NCI-H2107 treated with DMSO at 0.1 percent for 48 hours (cell line): ENCODE measurements around the gene ERGIC1.
"Not testable (repeated sequence)": the region's sequence is repeated elsewhere in the genome, so short reads cannot be mapped to it uniquely, and the experiment has no call there.

Experiments used
- DNase-seq: peaks from one replicate; lab custom pipeline; 2025; ENCODE audit not compliant: unreplicated experiment; lab: John Stamatoyannopoulos, UW

The ERGIC1 gene

GRCh38 chr5:172877466-172878260 lies 43.6 kb downstream of the ERGIC1 start:
- DNase-seq = no peak

GRCh38 chr5:172878585-172878932 lies 44.5 kb downstream of the ERGIC1 start:
- no peak for DNase-seq

- DNase-seq = no peak
Measured at GRCh38 chr5:172878933-172879752, 45.1 kb downstream of the ERGIC1 start.

- no peak for DNase-seq
Measured at GRCh38 chr5:172881691-172882370, 47.8 kb downstream of the ERGIC1 start.

- no peak for DNase-seq
Measured at GRCh38 chr5:172883066-172883465, 49.0 kb downstream of the ERGIC1 start.

GRCh38 chr5:172885597-172886340 lies 51.7 kb downstream of the ERGIC1 start:
- DNase-seq = no peak

GRCh38 chr5:172886476-172886875 lies 52.4 kb downstream of the ERGIC1 start:
- no peak for DNase-seq

GRCh38 chr5:172886974-172887501 lies 53.0 kb downstream of the ERGIC1 start:
- DNase-seq = no peak

- DNase-seq = no peak
Measured at GRCh38 chr5:172887692-172888091, 53.6 kb downstream of the ERGIC1 start.

- no peak for DNase-seq
Measured at GRCh38 chr5:172890659-172891058, 56.6 kb downstream of the ERGIC1 start.

- DNase-seq = no peak
Measured at GRCh38 chr5:172891716-172892421, 57.8 kb downstream of the ERGIC1 start.

- no peak for DNase-seq
Measured at GRCh38 chr5:172892713-172893112, 58.7 kb downstream of the ERGIC1 start.

GRCh38 chr5:172894767-172895388 lies 60.8 kb downstream of the ERGIC1 start:
- DNase-seq = no peak

GRCh38 chr5:172895549-172895948 lies 61.5 kb downstream of the ERGIC1 start:
- DNase-seq = no peak

GRCh38 chr5:172896465-172896864 lies 62.4 kb downstream of the ERGIC1 start:
- DNase-seq = no peak

- DNase-seq = not testable (repeated sequence)
Measured at GRCh38 chr5:172897067-172897466, 63.0 kb downstream of the ERGIC1 start.

GRCh38 chr5:172897481-172898217 lies 63.6 kb downstream of the ERGIC1 start:
- no peak for DNase-seq

- DNase-seq = no peak
Measured at GRCh38 chr5:172898218-172898842, 64.3 kb downstream of the ERGIC1 start.
